ENCODE results near the gene GRIN2A. TPM values are rescaled to one million over a fixed set of nuclear protein-coding genes. Genes with fewer than 3 reads are reported as not detected.

GRIN2A gene
- total and polyA plus RNA-seq, 2 of the 8 experiments (the other 6 are each of a cell fraction or from before 2014, with no cell fraction given) = 0.18 to 1.8 TPM

DNA sequence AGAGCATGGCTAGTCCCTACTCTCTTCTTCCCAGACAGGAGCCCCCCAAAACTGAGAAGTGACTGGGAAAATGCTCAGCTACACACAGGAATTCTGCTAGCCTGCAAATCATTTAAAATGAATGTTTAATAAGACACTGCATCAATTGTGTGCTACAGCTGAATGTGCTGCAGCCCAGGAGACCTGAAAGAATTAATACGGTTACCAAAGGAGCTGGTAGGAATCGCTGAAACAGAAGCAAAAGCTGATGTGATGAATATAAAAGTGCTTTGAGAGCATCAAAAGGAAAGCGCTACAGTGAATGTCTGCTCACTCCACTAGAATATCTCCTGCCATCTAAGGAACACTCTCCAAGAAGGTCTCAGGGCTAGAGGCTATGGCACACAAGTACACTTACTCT is 3.7 kb downstream of the GRIN2A start (continued):
- TF ChIP-seq NRF1 (IDR thresholded peaks at IDR 0.05; ENCODE audit: low read depth, low read length) = no peak
